Umbilical cord (tissue), 2 donors: ENCODE results near the gene C4orf46. TPM values are rescaled to one million over a fixed set of nuclear protein-coding genes. Genes with fewer than 3 reads are reported as not detected.

Source experiments
- DNase-seq: peaks from one replicate; pipeline ENCODE4 v3.0.0-alpha.2; 2015; ENCODE audit warnings: low spot score
- total RNA-seq: library from RNA; depleted of rRNA; stranded (reverse); fragments of >200 nt; gene quantifications from one replicate; pipeline ENCODE4 v1.2.3, GENCODE V29; 2014; ENCODE audit warnings: low replicate concordance; ENCODE audit not compliant: insufficient read depth

Gene C4orf46
- total RNA-seq, 1 donor from 2014 or later = 14.9 TPM

- no peak for DNase-seq
These were observed 15.2 kb downstream of the C4orf46 start for GRCh38 chr4:158656439-158656838.

GRCh38 chr4:158652920-158653319 lies 18.8 kb downstream of the C4orf46 start:
- DNase-seq = no peak

- no peak for DNase-seq
These were observed 22.5 kb downstream of the C4orf46 start for GRCh38 chr4:158649111-158649680.

- DNase-seq = peak; percentile 6
These were observed 26.9 kb downstream of the C4orf46 start for GRCh38 chr4:158644760-158645159.

- DNase-seq = no peak
These were observed 27.3 kb downstream of the C4orf46 start for GRCh38 chr4:158644356-158644755.

GRCh38 chr4:158636619-158637018 lies 35.1 kb downstream of the C4orf46 start:
- DNase-seq = no peak

GRCh38 chr4:158630893-158631292 lies 40.8 kb downstream of the C4orf46 start:
- DNase-seq = no peak

- no peak for DNase-seq
These were observed 46.1 kb downstream of the C4orf46 start for GRCh38 chr4:158625544-158625943.

- peak; percentile 56 for DNase-seq
These were observed 46.7 kb downstream of the C4orf46 start for GRCh38 chr4:158624889-158625478.

GRCh38 chr4:158622251-158622650 lies 49.4 kb downstream of the C4orf46 start:
- no peak for DNase-seq

GRCh38 chr4:158621729-158622128 lies 50.0 kb downstream of the C4orf46 start:
- DNase-seq = no peak

GRCh38 chr4:158617956-158618355 lies 53.7 kb downstream of the C4orf46 start:
- DNase-seq = no peak

Other genes starting within 250 kb of the C4orf46 start
- 9.6 TPM for gene RXFP1, start 150.0 kb downstream of the C4orf46 start, total RNA-seq
- gene ETFDH, start 409 bp upstream of the C4orf46 start, total RNA-seq = 28.9 TPM
- gene PPID, start 51.5 kb upstream of the C4orf46 start, total RNA-seq = 25.8 TPM
- 69.3 TPM for gene FNIP2, start 97.1 kb upstream of the C4orf46 start, total RNA-seq